IMR-90 (cell line): Measurements from ENCODE around the gene LRRC37A. TPM values are rescaled to one million over a fixed set of nuclear protein-coding genes. Genes with fewer than 3 reads are reported as not detected.
"Not testable (repeated sequence)": the region's sequence is repeated elsewhere in the genome, so short reads cannot be mapped to it uniquely, and the experiment has no call there.

Source experiments
- ATAC-seq: fragments of 200-7000 bp; cut with Tn5 transposase; 2 replicates; pipeline ENCODE4 v1.9.1; 2020; ENCODE audit warnings: low read depth, mild to moderate bottlenecking, moderate library complexity
- BruUV-seq: library from RNA; stranded (reverse); fragments of 400-500 nt; replicated peaks from 2 replicates; lab custom pipeline; 2021; lab: Mats Ljungman, UMichigan
- CTCF ChIA-PET: fragments of 300-600 bp; formaldehyde crosslinking; extraction: SDS; loops from one replicate; lab custom pipeline; 2021; ENCODE audit warnings: antibody characterized with exemption; lab: Yijun Ruan, JAX
- POLR2A ChIA-PET: fragments of 300-600 bp; sonication (Branson Sonifier 250); formaldehyde crosslinking; loops from one replicate; lab custom pipeline; 2022; ENCODE audit warnings: antibody characterized with exemption; ENCODE audit not compliant: unreplicated experiment; lab: Charles Lee
- DNase-seq: peaks from one replicate; pipeline ENCODE4 v3.0.0; 2013
- H2AFZ ChIP-seq: replicated peaks from 2 replicates; pipeline ENCODE3; 2013; ENCODE audit warnings: low read length, mild to moderate bottlenecking; ENCODE audit not compliant: poor library complexity
- H2AK5ac ChIP-seq: 2 replicates; pipeline ENCODE4 v1.6.1; 2013; ENCODE audit warnings: low read depth, low read length, inconsistent platforms
- H2AK9ac ChIP-seq: replicated peaks from 2 replicates; pipeline ENCODE3; 2013; ENCODE audit warnings: mild to moderate bottlenecking, low read depth, low read length, moderate library complexity; ENCODE audit not compliant: poor library complexity
- H2BK120ac ChIP-seq: 2 replicates; pipeline ENCODE4 v1.6.1; 2013; ENCODE audit warnings: low read depth, low read length, inconsistent platforms
- H2BK15ac ChIP-seq: 3 replicates; pipeline ENCODE4 v1.6.1; 2013; ENCODE audit warnings: low read depth, low read length, inconsistent platforms
- H2BK20ac ChIP-seq: 2 replicates; pipeline ENCODE4 v1.6.1; 2013; ENCODE audit warnings: low read depth, mild to moderate bottlenecking, inconsistent platforms, low read length, moderate library complexity
- H2BK5ac ChIP-seq: 2 replicates; pipeline ENCODE4 v1.6.1; 2013; ENCODE audit warnings: mild to moderate bottlenecking, low read depth, low read length, inconsistent platforms; ENCODE audit not compliant: poor library complexity, severe bottlenecking
- H3K14ac ChIP-seq: replicated peaks from 2 replicates; pipeline ENCODE4 v1.6.1; 2013; ENCODE audit warnings: low read depth, low read length, inconsistent platforms
- H3K18ac ChIP-seq: 2 replicates; pipeline ENCODE4 v1.6.1; 2013; ENCODE audit warnings: low read depth, low read length, control low read depth
- H3K23ac ChIP-seq: 2 replicates; pipeline ENCODE4 v1.6.1; 2013; ENCODE audit warnings: low read depth, low read length, inconsistent platforms
- H3K27ac ChIP-seq: 2 replicates; pipeline ENCODE4 v1.5.1; 2013; ENCODE audit warnings: mild to moderate bottlenecking, control low read depth, low read length; ENCODE audit not compliant: insufficient read depth
- H3K27me3 ChIP-seq: 2 replicates; pipeline ENCODE4 v1.6.1; 2013; ENCODE audit warnings: low read length; ENCODE audit not compliant: control insufficient read depth, insufficient read depth
- H3K36me3 ChIP-seq: 2 replicates; pipeline ENCODE4 v1.6.1; 2013; ENCODE audit warnings: low read length, mixed read lengths; ENCODE audit not compliant: control insufficient read depth, insufficient read depth
- H3K4ac ChIP-seq: 2 replicates; pipeline ENCODE4 v1.6.1; 2013; ENCODE audit warnings: low read depth, low read length, inconsistent platforms
- H3K4me1 ChIP-seq: 2 replicates; pipeline ENCODE4 v1.6.1; 2013; ENCODE audit warnings: low read length, mixed read lengths; ENCODE audit not compliant: control insufficient read depth, insufficient read depth
- H3K4me2 ChIP-seq: 2 replicates; pipeline ENCODE4 v1.6.1; 2013; ENCODE audit warnings: low read depth, mild to moderate bottlenecking, control low read depth, low read length, moderate library complexity
- H3K4me3 ChIP-seq: 2 replicates; pipeline ENCODE4 v1.5.1; 2013; ENCODE audit warnings: low read depth, mild to moderate bottlenecking, control low read depth, low read length, moderate library complexity; ENCODE audit not compliant: insufficient read depth
- H3K56ac ChIP-seq: 2 replicates; pipeline ENCODE4 v1.6.1; 2013; ENCODE audit warnings: low read length, inconsistent platforms; ENCODE audit not compliant: insufficient read depth; ENCODE audit errors: extremely low read depth
- H3K79me1 ChIP-seq, 2 experiments: 2 replicates each; pipeline ENCODE4 v1.6.1; 2013; ENCODE audit warnings: low read length in 2 of 2, inconsistent platforms in 1 of 2, low read depth in 1 of 2
- H3K9ac ChIP-seq: 2 replicates; pipeline ENCODE4 v1.6.1; 2013; ENCODE audit warnings: low read depth, low read length, control low read depth
- H3K9me1 ChIP-seq: 2 replicates; pipeline ENCODE4 v1.6.1; 2013; ENCODE audit warnings: low read length, inconsistent platforms; ENCODE audit not compliant: insufficient read depth
- H3K9me3 ChIP-seq: 2 replicates; pipeline ENCODE4 v1.6.1; 2013; ENCODE audit warnings: low read length; ENCODE audit not compliant: control insufficient read depth, insufficient read depth
- H4K20me1 ChIP-seq: 2 replicates; pipeline ENCODE4 v1.6.1; 2013; ENCODE audit warnings: low read length, inconsistent platforms; ENCODE audit not compliant: insufficient read depth
- H4K5ac ChIP-seq: 2 replicates; pipeline ENCODE4 v1.6.1; 2013; ENCODE audit warnings: mild to moderate bottlenecking, low read depth, low read length, control low read depth
- H4K8ac ChIP-seq, 2 experiments: 2 replicates each; pipeline ENCODE4 v1.6.1; 2013; ENCODE audit warnings: low read depth in 2 of 2, low read length in 2 of 2, control low read depth in 1 of 2, inconsistent platforms in 1 of 2
- H4K91ac ChIP-seq: 2 replicates; pipeline ENCODE4 v1.6.1; 2013; ENCODE audit warnings: low read depth, low read length, inconsistent platforms; ENCODE audit not compliant: insufficient read depth
- WGBS, 2 experiments: methylation state at CpG; one replicate each; pipeline versions ENCODE4 v1.1.5 to v1.1.7; 2013; ENCODE audit warnings: missing lambda C conversion rate in 2 of 2; ENCODE audit not compliant: insufficient read length in 1 of 2; ENCODE audit errors: extremely low coverage in 2 of 2; 5-methylcytosine and 5-hydroxymethylcytosine counted together
- dilution Hi-C: fragments of 300-500 bp; cut with HindIII; formaldehyde crosslinking; loops from one replicate; pipeline ENCODE4 v1.14.3; 2018; ENCODE audit warnings: low sequenced_read_pairs; ENCODE audit not compliant: unreplicated experiment
- in situ Hi-C: fragments of 300-500 bp; cut with MboI; formaldehyde crosslinking; loops from 3 replicates; pipeline ENCODE4 v1.14.3; 2019; ENCODE audit warnings: low sequenced_read_pairs, inconsistent platforms, mixed read lengths
- intact Hi-C: fragments of 100-400 bp; cut with micrococcal nuclease; formaldehyde crosslinking; loops from 2 replicates; pipeline ENCODE4 v1.10.0; 2022
- polyA plus RNA-seq, 3 experiments: library from polyadenylated mRNA; depleted of rRNA; stranded (reverse); fragments of >200 nt; gene quantifications; 2 replicates each; pipeline ENCODE4 v1.2.3, GENCODE V29; 2012; ENCODE audit warnings: low replicate concordance in 1 of 3
- total RNA-seq: library from RNA; depleted of rRNA; stranded (reverse); fragments of >200 nt; gene quantifications from 2 replicates; pipeline ENCODE4 v1.2.3, GENCODE V29; 2012

LRRC37A gene
- total and polyA plus RNA-seq, 2 of the 4 experiments (the other 2 are of a cell fraction): 0.72 to 0.91 TPM

- in situ Hi-C loops: loop anchor here (25.0 kb wide), 1 partner anchor 666 kb away; no protein-coding TSS in a partner anchor
- H3K27me3 ChIP-seq, H2AK9ac ChIP-seq, ATAC-seq, intact Hi-C loops, H2BK15ac ChIP-seq, H3K9me3 ChIP-seq, H3K4me3 ChIP-seq, H3K9ac ChIP-seq, H3K27ac ChIP-seq, H3K79me1 ChIP-seq, H3K23ac ChIP-seq, H2BK20ac ChIP-seq, H3K14ac ChIP-seq, H2AFZ ChIP-seq, H3K18ac ChIP-seq, DNase-seq, H3K4me2 ChIP-seq, H2AK5ac ChIP-seq, H4K20me1 ChIP-seq, H3K4me1 ChIP-seq, dilution Hi-C loops, POLR2A ChIA-PET, H3K9me1 ChIP-seq, H3K4ac ChIP-seq, H2BK120ac ChIP-seq, BruUV-seq, H3K56ac ChIP-seq, H4K8ac ChIP-seq, H3K36me3 ChIP-seq, H2BK5ac ChIP-seq, H4K91ac ChIP-seq, H4K5ac ChIP-seq, CTCF ChIA-PET: not testable (repeated sequence)
- WGBS, 2 experiments: no CpG with 5 or more reads among the region's 31 CpGs
Measured at GRCh38 chr17:46252804-46253203, 42.1 kb upstream of the LRRC37A start.
